H1 (cell line): ENCODE measurements around the gene ATP5MC2. TPM values are rescaled to one million over a fixed set of nuclear protein-coding genes. Genes with fewer than 3 reads are reported as not detected.

Experiments used
- CTCF ChIA-PET: fragments of 300-600 bp; sonication (Branson Sonifier 250); formaldehyde crosslinking; loops from one replicate; lab custom pipeline; 2021; ENCODE audit not compliant: partially characterized antibody; lab: Charles Lee
- POLR2A ChIA-PET: fragments of 300-600 bp; sonication (Branson Sonifier 250); formaldehyde crosslinking; loops from one replicate; lab custom pipeline; 2021; ENCODE audit warnings: inconsistent platforms; ENCODE audit not compliant: partially characterized antibody; lab: Charles Lee
- DNase-seq, 2 experiments: peaks; one replicate each; pipeline versions ENCODE4 v3.0.0 to v3.0.0-alpha.2; 2010 to 2022; ENCODE audit warnings: low spot score in 2 of 2, low read depth in 1 of 2, mixed read lengths in 1 of 2
- FAIRE-seq: peaks from 2 replicates; lab custom pipeline; 2011; peaks lifted over from hg19 to GRCh38; lab: Jason Lieb, UNC
- H2AFZ ChIP-seq: 2 replicates; pipeline ENCODE4 v1.8.1; 2012; ENCODE audit warnings: low read length, inconsistent platforms
- H2AK5ac ChIP-seq: 2 replicates; pipeline ENCODE4 v1.6.1; 2013; ENCODE audit warnings: low read depth, low read length
- H2BK120ac ChIP-seq: replicated peaks from 2 replicates; pipeline ENCODE3; 2013; ENCODE audit warnings: low read depth, low read length, inconsistent platforms
- H2BK12ac ChIP-seq: 2 replicates; pipeline ENCODE4 v1.6.1; 2013; ENCODE audit warnings: low read depth, low read length
- H2BK15ac ChIP-seq: 2 replicates; pipeline ENCODE4 v1.6.1; 2013; ENCODE audit warnings: low read length
- H2BK20ac ChIP-seq: 2 replicates; pipeline ENCODE4 v1.6.1; 2013; ENCODE audit warnings: low read length
- H2BK5ac ChIP-seq: 2 replicates; pipeline ENCODE4 v1.6.1; 2013; ENCODE audit warnings: low read depth, low read length
- H3K14ac ChIP-seq: 2 replicates; pipeline ENCODE4 v1.6.1; 2013; ENCODE audit warnings: inconsistent platforms; ENCODE audit not compliant: insufficient read length
- H3K18ac ChIP-seq: 2 replicates; pipeline ENCODE4 v1.6.1; 2013; ENCODE audit warnings: low read length; ENCODE audit errors: extremely low read depth
- H3K23ac ChIP-seq: 2 replicates; pipeline ENCODE4 v1.6.1; 2013; ENCODE audit warnings: inconsistent platforms; ENCODE audit not compliant: insufficient read length
- H3K23me2 ChIP-seq: 2 replicates; pipeline ENCODE4 v1.6.1; 2013; ENCODE audit warnings: low read depth, low read length
- H3K27ac ChIP-seq: 2 replicates; pipeline ENCODE4 v1.6.1; 2011; ENCODE audit warnings: low read depth, low read length, inconsistent platforms
- H3K27me3 ChIP-seq, 4 experiments: replicated peaks in 1 of 4; 1 replicate in 1 of 4; 2 replicates in 3 of 4; pipeline versions ENCODE4 v1.6.1 to v1.8.1; 2011 to 2013; ENCODE audit warnings: low read length in 3 of 4, mild to moderate bottlenecking in 3 of 4, inconsistent platforms in 2 of 4, mixed read lengths in 2 of 4, moderate library complexity in 1 of 4; ENCODE audit not compliant: control insufficient read depth in 3 of 4, insufficient read depth in 3 of 4; ENCODE audit errors: extremely low read depth in 1 of 4
- H3K36me3 ChIP-seq, 4 experiments: 2 replicates each; pipeline versions ENCODE4 v1.6.1 to v1.8.1; 2011 to 2013; ENCODE audit warnings: mild to moderate bottlenecking in 4 of 4, low read length in 3 of 4, moderate library complexity in 2 of 4, control low read depth in 1 of 4, inconsistent platforms in 1 of 4; ENCODE audit not compliant: insufficient read depth in 4 of 4, control insufficient read depth in 2 of 4
- H3K4ac ChIP-seq: replicated peaks from 2 replicates; pipeline ENCODE3; 2013; ENCODE audit warnings: low read length, low read depth, mixed read lengths, inconsistent platforms; ENCODE audit not compliant: insufficient read length
- H3K4me1 ChIP-seq, 4 experiments: replicated peaks in 1 of 4; 1 replicate in 1 of 4; 2 replicates in 3 of 4; pipeline versions ENCODE4 v1.6.1 to v1.8.1; 2011 to 2013; ENCODE audit warnings: low read length in 3 of 4, inconsistent platforms in 2 of 4, mixed read lengths in 1 of 4; ENCODE audit not compliant: insufficient read depth in 4 of 4, control insufficient read depth in 3 of 4
- H3K4me2 ChIP-seq, 2 experiments: 2 replicates each; pipeline versions ENCODE4 v1.6.1 to v1.8.1; 2011 to 2013; ENCODE audit warnings: low read depth in 2 of 2, low read length in 2 of 2, control low read depth in 1 of 2, inconsistent platforms in 1 of 2, mild to moderate bottlenecking in 1 of 2; ENCODE audit not compliant: insufficient read depth in 1 of 2
- H3K4me3 ChIP-seq, 4 experiments: fragments of 200-600, 300-600 bp in 1 of 4; sonication (generic), shearing (Covaris generic), sonication (Bioruptor Twin) in 1 of 4; 2 replicates each; pipeline versions ENCODE4 v1.5.1 to v1.8.1; 2011 to 2016; ENCODE audit warnings: low read length in 4 of 4, low read depth in 3 of 4, control low read depth in 2 of 4, inconsistent platforms in 2 of 4, mild to moderate bottlenecking in 2 of 4, mixed read lengths in 1 of 4, moderate library complexity in 1 of 4; ENCODE audit not compliant: insufficient read depth in 2 of 4; ENCODE audit errors: extremely low read depth in 1 of 4
- H3K56ac ChIP-seq: replicated peaks from 2 replicates; pipeline ENCODE3; 2013; ENCODE audit warnings: low read depth, mild to moderate bottlenecking, mixed read lengths, low read length, inconsistent platforms; ENCODE audit not compliant: insufficient read length
- H3K79me1 ChIP-seq: 2 replicates; pipeline ENCODE4 v1.6.1; 2013; ENCODE audit warnings: low read depth, low read length, control low read depth
- H3K79me2 ChIP-seq, 2 experiments: 2 replicates each; pipeline versions ENCODE4 v1.6.1 to v1.8.1; 2012 to 2013; ENCODE audit warnings: low read length in 2 of 2, mild to moderate bottlenecking in 2 of 2, inconsistent platforms in 1 of 2; ENCODE audit not compliant: insufficient read depth in 2 of 2, control insufficient read depth in 1 of 2
- H3K9ac ChIP-seq, 4 experiments: replicated peaks in 1 of 4; 1 replicate in 1 of 4; 2 replicates in 3 of 4; pipeline versions ENCODE4 v1.6.1 to v1.8.1; 2011 to 2013; ENCODE audit warnings: low read depth in 3 of 4, low read length in 3 of 4, control low read depth in 2 of 4, mild to moderate bottlenecking in 2 of 4, moderate library complexity in 2 of 4, inconsistent platforms in 1 of 4; ENCODE audit errors: extremely low read depth in 1 of 4
- H3K9me3 ChIP-seq, 2 experiments: 2 replicates each; pipeline versions ENCODE4 v1.6.1 to v1.8.1; 2012 to 2013; ENCODE audit warnings: mild to moderate bottlenecking in 2 of 2, moderate library complexity in 2 of 2, control low read depth in 1 of 2, inconsistent platforms in 1 of 2, low read depth in 1 of 2, low read length in 1 of 2, mixed read lengths in 1 of 2; ENCODE audit not compliant: insufficient read depth in 2 of 2
- H4K20me1 ChIP-seq, 2 experiments: replicated peaks in 1 of 2; 2 replicates each; pipeline versions ENCODE3 to v1.8.1; 2011 to 2013; ENCODE audit warnings: inconsistent platforms in 2 of 2, low read length in 2 of 2, mild to moderate bottlenecking in 1 of 2; ENCODE audit not compliant: insufficient read depth in 2 of 2, control insufficient read depth in 1 of 2
- H4K5ac ChIP-seq: 2 replicates; pipeline ENCODE4 v1.6.1; 2013; ENCODE audit warnings: low read length, low read depth, mixed read lengths, inconsistent platforms; ENCODE audit not compliant: insufficient read length
- H4K8ac ChIP-seq: 2 replicates; pipeline ENCODE4 v1.8.0; 2013; ENCODE audit warnings: mild to moderate bottlenecking, moderate library complexity, low read length, inconsistent platforms; ENCODE audit not compliant: insufficient read depth; ENCODE audit errors: extremely low read depth
- H4K91ac ChIP-seq: replicated peaks from 2 replicates; pipeline ENCODE3; 2013; ENCODE audit warnings: low read length, mixed read lengths, inconsistent platforms; ENCODE audit not compliant: insufficient read length
- HDAC2 ChIP-seq, 2 experiments: fragments of 300-600 bp in 1 of 2; sonication (generic) in 1 of 2; IDR thresholded peaks; 2 replicates each; pipeline ENCODE4 v1.6.1; 2011 to 2012; ENCODE audit warnings: low read depth in 2 of 2, low read length in 2 of 2, mild to moderate bottlenecking in 2 of 2, moderate library complexity in 2 of 2, borderline replicate concordance in 1 of 2, inconsistent platforms in 1 of 2
- SAP30 ChIP-seq: fragments of 300-600 bp; sonication (generic); IDR thresholded peaks from 2 replicates; pipeline ENCODE4 v1.7.1; 2012; ENCODE audit warnings: low read length, moderate library complexity, mild to moderate bottlenecking, inconsistent platforms; ENCODE audit not compliant: insufficient read depth, insufficient replicate concordance
- SIRT6 ChIP-seq: IDR thresholded peaks from one replicate; pipeline ENCODE4 v1.7.1; 2012; ENCODE audit warnings: low read length, inconsistent platforms
- WGBS, 2 experiments: shearing (Covaris generic) in 1 of 2; methylation state at CpG; one replicate each; pipeline versions ENCODE4 v1.1.6 to v1.1.7; 2013 to 2015; ENCODE audit warnings: low lambda C conversion rate in 2 of 2, mixed read lengths in 2 of 2, inconsistent platforms in 1 of 2, low coverage in 1 of 2, missing lambda C conversion rate in 1 of 2; ENCODE audit not compliant: insufficient replicate concordance in 2 of 2, insufficient coverage in 1 of 2, insufficient read length in 1 of 2; ENCODE audit errors: extremely low coverage in 1 of 2, missing lambda C conversion rate in 1 of 2; 5-methylcytosine and 5-hydroxymethylcytosine counted together
- polyA plus RNA-seq, 7 experiments: library from polyadenylated mRNA; depleted of rRNA in 3 of 7; stranded (reverse) in 5 of 7; unstranded in 2 of 7; fragments of >200 nt in 5 of 7; fragments of 200-250 nt in 2 of 7; gene quantifications; 1 replicate in 5 of 7; 2 replicates in 1 of 7; 4 replicates in 1 of 7; pipeline versions ENCODE4 v1.2.1 to v1.2.3, GENCODE V29; 2011 to 2013; ENCODE audit warnings: missing spikeins in 2 of 7, mixed read lengths in 2 of 7
- total RNA-seq: library from RNA; stranded (reverse); fragmentation: NEBNext Ultra II Directional; extraction: Animal tissue kit (Norgen Biotek cat#: 25700); gene quantifications from 2 replicates; pipeline ENCODE4 v1.2.1, GENCODE V29; 2021

Gene ATP5MC2
- total and polyA plus RNA-seq, 2 of the 8 experiments (the other 6 are each of a cell fraction or from before 2014, with no cell fraction given), result 408 to 952 TPM

DNA sequence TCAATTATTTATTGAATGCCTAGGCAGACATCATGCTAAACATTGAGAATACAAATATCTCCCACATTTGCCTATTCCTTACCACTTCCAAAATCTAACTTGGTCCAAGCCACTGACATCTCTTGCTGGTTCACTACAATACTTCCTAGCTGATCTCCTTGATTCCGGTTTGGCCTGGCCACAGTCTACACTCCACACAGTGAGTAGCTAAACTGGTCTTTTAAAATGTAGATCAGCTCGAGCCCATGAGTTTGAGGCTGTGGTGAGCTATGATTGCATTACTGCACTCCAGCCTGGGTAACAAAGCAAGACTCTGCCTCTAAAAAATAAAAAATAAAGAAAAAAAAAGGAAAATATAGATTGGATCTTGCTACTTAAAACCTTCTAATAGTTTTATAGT lies 7.6 kb upstream of the ATP5MC2 start:
- H2BK20ac ChIP-seq, result no peak overlapping the region
- H2BK15ac ChIP-seq, result no peak overlapping the region
- H3K23me2 ChIP-seq, result no peaks in the 10 kb centered on the region
- DNase-seq, result no peak
- peaks cover 0 to 3% (median 0%) of the 10 kb centered on the region in 4 experiments; a peak in 2 of 7 replicates for H3K4me1 ChIP-seq
- no peak overlapping the region for H3K23ac ChIP-seq
- no peak overlapping the region for H3K9ac ChIP-seq
- ChIA-PET POLR2A (interaction anchor here (0.6 to 2.3 kb wide), 3 partner anchors 11 to 117 kb away, joined by 3 to 8 read pairs (median 3); no protein-coding TSS in a partner anchor), CTCF (interaction anchor here (0.6 to 4.5 kb wide), 7 partner anchors 11 to 618 kb away, joined by 3 to 23 read pairs (median 3); no protein-coding TSS in a partner anchor)
- no peak overlapping the region for H3K56ac ChIP-seq
- no peak overlapping the region for H4K91ac ChIP-seq
- no peaks in the 10 kb centered on the region for H3K9me3 ChIP-seq
- no peak overlapping the region for H4K5ac ChIP-seq
- H3K18ac ChIP-seq, result no peak overlapping the region
- H3K4ac ChIP-seq, result no peak overlapping the region
- 78% methylated on average over 2 of the region's 2 CpGs; no CpG with 5 or more reads in 1 of the 2 experiments for WGBS, 2 experiments
- no peak overlapping the region for H2BK12ac ChIP-seq
- peak; percentile 42 for FAIRE-seq
- H4K20me1 ChIP-seq, result no peaks in the 10 kb centered on the region
- no peak overlapping the region for H3K4me2 ChIP-seq
- H3K4me3 ChIP-seq, result no peak overlapping the region
- no peaks in the 10 kb centered on the region for H3K36me3 ChIP-seq
- TF ChIP-seq SIRT6, result no peak
- TF ChIP-seq HDAC2 (IDR thresholded peaks at IDR 0.05; ENCODE audit: borderline replicate concordance in 1 of 2, low read depth in 2 of 2, low read length in 2 of 2), result no peak
- no peak for TF ChIP-seq SAP30
- H2AK5ac ChIP-seq, result no peak overlapping the region
- H3K79me1 ChIP-seq, result no peaks in the 10 kb centered on the region
- H2BK5ac ChIP-seq, result no peak overlapping the region
- H2AFZ ChIP-seq, result no peak overlapping the region
- H3K27ac ChIP-seq, result no peak overlapping the region
- H4K8ac ChIP-seq, result no peak overlapping the region
- H2BK120ac ChIP-seq, result no peak overlapping the region
- no peak overlapping the region for H3K14ac ChIP-seq
- no peaks in the 10 kb centered on the region for H3K79me2 ChIP-seq
- H3K27me3 ChIP-seq, result no peaks in the 10 kb centered on the region
